Measurements from ENCODE around the gene FUT8.
"Not testable (repeated sequence)": the region's sequence is repeated elsewhere in the genome, so short reads cannot be mapped to it uniquely, and the experiment has no call there.

The FUT8 gene

DNA sequence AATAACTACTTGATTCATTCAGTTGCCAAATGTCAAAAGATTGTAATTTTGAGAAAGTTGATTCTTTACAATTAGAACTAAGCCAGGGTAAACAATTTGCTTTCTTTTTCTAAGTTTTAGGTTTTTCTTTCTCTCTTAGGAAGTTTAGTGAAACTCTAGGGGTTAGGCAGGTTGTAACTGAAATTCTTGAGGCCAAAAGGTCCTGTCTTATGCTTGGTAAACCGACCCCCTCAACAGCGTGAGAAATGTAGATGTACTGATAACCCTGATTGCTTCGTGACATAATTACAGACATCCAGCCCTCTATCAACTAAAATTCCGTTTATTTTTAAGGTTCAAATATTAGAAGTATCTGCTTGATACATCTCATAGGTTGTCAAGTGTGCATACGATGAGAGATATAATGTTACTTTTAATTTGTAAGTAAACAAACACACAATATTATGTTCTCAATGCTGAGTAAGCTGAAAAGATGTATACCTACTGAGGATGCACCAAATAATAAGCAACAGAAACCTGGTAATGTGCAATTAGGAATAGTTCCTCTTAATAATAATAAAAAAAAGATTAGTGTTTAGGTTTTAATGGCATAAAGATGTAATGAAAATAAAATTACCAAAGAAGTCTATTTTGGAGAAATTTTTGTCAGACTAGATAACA is 7.2 kb downstream of the FUT8 start:
- DNase-seq: no peak

- no peak for DNase-seq
Measured at GRCh38 chr14:65421201-65421981, 8.9 kb downstream of the FUT8 start.

GRCh38 chr14:65422088-65422834 is 9.7 kb downstream of the FUT8 start:
- no peak for DNase-seq

GRCh38 chr14:65423982-65424381 is 11.5 kb downstream of the FUT8 start:
- DNase-seq: peak; percentile 60

GRCh38 chr14:65424531-65424930 is 12.0 kb downstream of the FUT8 start:
- DNase-seq: no peak

GRCh38 chr14:65425885-65426284 is 13.4 kb downstream of the FUT8 start:
- no peak for DNase-seq

DNA sequence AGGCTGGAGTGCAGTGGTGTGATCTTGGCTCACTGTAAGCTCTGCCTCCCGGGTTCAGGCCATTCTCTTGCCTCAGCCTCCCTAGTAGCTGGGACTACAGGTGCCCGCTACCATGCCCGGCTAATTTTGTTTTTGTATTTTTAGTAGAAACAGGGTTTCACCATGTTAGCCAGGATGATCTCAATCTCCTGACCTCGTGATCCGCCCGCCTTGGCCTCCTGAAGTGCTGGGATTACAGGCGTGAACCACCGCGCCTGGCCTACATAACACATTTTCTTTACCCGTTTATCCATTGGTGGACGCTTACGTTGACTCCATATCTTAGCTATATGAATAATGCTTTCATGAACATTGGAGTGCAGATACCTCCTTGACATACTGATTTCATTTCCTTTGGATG is 14.4 kb downstream of the FUT8 start:
- not testable (repeated sequence) for DNase-seq

DNA sequence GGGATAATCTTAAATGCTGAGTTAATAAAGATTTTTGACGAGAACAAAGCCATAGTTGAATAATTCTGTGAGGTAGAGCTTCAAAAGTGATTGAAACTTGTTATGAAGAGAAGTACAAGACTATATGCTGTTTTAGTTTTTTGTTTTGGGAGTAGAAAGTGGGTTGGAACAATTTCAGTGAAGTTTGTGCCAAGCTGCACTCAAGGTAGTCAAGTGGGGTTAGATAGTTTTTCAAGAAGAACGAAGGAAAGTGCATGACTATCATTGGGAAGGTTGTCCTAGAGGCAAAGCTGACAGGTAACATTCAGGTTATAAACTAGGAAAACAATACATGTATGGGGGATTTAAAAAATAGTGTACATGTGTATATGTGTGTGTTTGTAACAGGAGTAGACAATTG is 16.2 kb downstream of the FUT8 start:
- no peak for DNase-seq

DNA sequence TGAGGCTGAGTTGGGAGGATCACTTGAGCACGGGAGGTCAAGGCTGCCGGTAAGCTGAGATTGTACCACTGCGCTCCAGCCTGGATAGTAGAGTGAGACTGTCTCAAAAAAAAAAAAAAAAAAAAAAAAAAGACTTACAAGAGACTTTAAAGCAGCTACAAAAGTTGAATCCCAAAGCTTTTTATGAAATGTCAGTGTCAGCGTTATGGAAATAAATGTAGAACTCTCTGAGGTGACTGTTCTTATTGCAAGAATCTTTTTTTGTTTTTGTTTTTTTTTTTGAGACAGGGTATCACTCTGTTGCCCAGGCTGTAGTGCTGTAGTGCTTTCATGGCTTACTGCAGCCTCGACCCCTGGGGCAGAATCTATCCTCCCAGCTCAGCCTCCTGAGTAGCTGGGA is 17.2 kb downstream of the FUT8 start:
- no peak for DNase-seq

- no peak for DNase-seq
Measured at GRCh38 chr14:65431245-65431644, 18.7 kb downstream of the FUT8 start.

GRCh38 chr14:65431951-65432350 is 19.4 kb downstream of the FUT8 start:
- DNase-seq: no peak

- DNase-seq: no peak
Measured at GRCh38 chr14:65432361-65432948, 19.9 kb downstream of the FUT8 start.

GRCh38 chr14:65433157-65433556 is 20.6 kb downstream of the FUT8 start:
- DNase-seq: no peak

- DNase-seq: no peak
Measured at GRCh38 chr14:65433646-65434045, 21.1 kb downstream of the FUT8 start.

- DNase-seq: no peak
Measured at GRCh38 chr14:65434216-65434850, 21.8 kb downstream of the FUT8 start.

- DNase-seq: no peak
Measured at GRCh38 chr14:65438266-65438933, 25.9 kb downstream of the FUT8 start.

- no peak for DNase-seq
Measured at GRCh38 chr14:65439117-65439516, 26.6 kb downstream of the FUT8 start.

DNA sequence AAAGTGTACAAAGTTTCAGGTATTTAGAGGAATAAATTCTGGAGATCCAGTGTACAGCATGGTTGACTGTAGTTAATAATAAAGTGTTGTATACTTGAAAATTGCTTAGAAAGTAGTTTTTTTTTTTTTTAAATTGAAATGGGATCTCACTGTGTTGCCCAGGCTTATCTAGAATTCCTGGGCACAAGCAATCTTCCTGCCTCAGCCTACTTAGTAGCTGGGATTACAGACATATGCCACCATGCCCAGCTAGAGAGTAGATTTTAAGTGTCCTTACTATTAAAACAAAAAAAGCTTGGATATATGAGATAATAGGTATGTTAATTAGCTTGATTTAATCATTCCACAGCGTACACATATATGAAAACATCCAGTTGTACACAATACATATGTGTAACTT is 27.7 kb downstream of the FUT8 start:
- DNase-seq: no peak

- peak; percentile 17 for DNase-seq
Measured at GRCh38 chr14:65444230-65444629, 31.7 kb downstream of the FUT8 start.

DNA sequence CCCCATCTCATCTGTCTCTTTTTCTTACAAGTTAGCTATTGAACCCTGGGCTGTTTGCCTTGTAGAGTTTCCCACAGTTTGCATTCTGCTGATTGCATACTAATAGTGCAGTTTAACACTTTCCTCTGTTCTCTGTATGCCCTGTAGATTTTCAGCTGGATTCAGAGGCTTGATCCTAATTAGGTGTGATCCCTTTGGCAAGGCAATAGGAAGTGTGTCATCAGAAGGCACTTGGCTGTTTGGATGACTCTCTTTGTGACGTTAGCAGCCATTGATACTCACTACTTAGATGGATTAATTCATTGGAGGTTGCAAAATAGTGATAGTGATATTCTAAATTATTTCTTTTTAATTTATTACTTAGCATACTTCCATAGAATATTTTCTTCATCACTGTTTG is 33.6 kb downstream of the FUT8 start:
- DNase-seq: no peak

GRCh38 chr14:65449647-65450046 is 37.1 kb downstream of the FUT8 start:
- no peak for DNase-seq

- DNase-seq: no peak
Measured at GRCh38 chr14:65453807-65454480, 41.4 kb downstream of the FUT8 start.

Measured in NCI-H69 (cell line).